ENCODE data around the gene MSH5.

Gene MSH5

DNA sequence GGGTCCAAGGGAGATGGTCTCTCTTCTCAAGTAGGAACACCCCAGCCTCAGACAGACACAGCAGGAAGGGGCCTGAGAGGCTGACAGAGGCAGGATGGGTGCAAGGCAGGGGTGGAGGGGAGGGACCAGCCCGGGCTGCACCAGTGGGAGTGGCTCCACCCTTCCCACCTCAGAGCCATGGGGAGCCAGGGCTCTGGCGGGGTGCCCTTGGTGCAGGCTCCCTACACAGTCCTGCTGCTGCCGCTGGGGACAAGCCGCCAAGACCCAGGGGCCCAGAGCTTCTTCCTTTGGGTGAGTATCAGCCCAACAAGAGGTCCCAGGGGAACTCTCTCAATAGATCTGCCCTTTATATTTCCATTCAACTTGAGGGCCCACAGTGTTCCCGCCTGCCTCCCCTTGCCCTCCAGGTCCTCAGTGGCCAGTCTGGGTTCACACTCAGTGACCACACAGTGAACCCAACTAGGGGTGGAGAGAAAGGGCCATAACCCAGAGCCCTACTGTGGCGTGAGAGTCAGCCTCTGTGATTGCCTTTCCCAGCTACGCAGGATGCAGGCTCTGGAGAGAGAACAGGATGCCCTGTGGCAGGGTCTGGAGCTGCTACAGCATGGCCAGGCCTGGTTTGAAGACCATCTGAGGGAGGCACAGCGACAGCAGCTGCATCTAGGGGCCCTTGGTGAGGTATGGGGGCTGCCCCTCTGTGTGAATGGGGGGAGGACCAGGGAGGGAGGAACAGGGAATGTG, 23.2 kb downstream of the MSH5 start:
- DNase-seq = no peak

DNA sequence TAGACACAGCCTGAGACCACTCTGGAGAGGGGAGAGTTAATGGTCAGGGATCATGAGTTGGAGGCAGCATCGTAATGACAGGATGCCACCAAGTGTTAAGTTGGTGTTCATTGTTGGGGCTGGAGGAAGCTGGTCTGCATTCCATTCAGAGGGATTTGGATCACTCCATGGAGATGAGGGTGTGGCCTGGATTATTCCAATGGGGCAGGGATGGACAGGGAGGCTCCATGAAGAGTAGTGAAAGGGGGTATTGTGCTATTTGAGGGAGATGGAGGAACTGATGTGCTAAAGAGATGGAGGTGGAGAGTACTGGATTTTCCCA, 23.8 kb downstream of the MSH5 start:
- DNase-seq = no peak

DNA sequence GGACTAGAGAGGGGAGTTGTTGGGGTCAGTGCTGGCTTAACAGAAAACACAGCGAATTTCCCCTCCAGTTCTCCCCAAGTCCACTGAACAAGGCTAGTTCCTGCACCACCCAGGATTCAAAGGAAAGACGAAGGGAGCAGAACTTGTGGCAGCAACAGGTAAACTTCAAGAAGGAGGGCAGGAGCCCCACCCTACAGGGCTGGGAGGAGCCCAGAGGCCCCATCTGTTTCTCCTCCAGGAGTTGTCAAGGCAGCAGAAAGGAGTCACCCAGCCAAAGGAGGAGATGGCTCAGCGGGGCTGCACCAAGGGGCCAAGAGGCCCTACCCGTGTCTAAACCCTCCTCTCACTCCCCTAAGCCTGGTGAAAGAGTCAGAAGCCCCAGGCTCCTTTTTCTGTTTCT, 24.4 kb downstream of the MSH5 start:
- no peak for DNase-seq

- no peak for DNase-seq
These were observed 25.7 kb downstream of the MSH5 start for GRCh38 chr6:31765559-31765909.

DNA sequence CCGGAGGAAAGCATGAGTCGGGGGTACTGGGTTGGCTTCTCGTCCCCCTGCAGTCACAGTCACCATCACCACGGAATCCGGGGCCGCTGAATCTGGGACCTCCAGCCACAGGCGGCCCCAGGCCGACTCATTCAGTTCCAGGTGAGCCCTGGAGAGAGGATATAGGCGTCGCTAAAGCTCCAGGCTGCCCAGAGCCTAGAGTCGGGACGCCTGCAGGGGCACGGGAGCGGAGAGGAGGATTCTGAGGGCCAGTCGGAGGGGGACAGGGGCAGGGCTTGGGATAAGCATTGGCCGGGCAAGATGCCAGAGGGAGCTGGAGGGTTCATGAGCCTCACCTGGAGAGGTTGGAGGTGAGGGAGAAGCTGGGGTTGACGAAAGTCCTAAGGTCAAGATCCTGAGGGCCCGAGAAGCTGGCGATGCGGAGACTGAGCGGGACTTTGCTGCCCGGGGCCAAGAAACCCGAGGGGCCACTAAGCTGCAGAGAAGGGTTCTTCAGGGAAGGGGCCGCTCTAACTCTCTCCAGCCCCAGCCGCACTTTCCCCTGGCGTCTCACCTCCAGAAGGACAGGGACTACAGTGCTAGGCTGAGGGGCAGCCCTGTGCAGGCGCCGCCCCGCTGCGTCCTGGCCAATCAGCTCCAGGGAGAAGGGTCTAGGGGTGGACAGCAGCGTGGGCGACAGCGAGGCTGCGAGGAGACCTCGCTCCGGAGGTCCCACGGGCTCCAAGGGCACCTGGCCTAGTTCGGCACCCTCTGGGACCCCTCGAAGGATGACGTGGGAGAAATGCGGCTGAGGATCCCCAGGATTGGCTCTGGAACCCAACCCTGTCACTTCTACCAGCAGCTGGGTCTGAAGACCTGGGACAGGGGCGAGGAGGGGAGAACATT, 26.3 kb downstream of the MSH5 start:
- no peak for DNase-seq

- no peak for DNase-seq
These were observed 27.4 kb downstream of the MSH5 start for GRCh38 chr6:31767096-31767645.

GRCh38 chr6:31768363-31769257, 28.8 kb downstream of the MSH5 start:
- no peak for DNase-seq

- DNase-seq = no peak
These were observed 30.0 kb downstream of the MSH5 start for GRCh38 chr6:31769684-31770371.

- no peak for DNase-seq
These were observed 31.1 kb downstream of the MSH5 start for GRCh38 chr6:31770860-31771259.

DNA sequence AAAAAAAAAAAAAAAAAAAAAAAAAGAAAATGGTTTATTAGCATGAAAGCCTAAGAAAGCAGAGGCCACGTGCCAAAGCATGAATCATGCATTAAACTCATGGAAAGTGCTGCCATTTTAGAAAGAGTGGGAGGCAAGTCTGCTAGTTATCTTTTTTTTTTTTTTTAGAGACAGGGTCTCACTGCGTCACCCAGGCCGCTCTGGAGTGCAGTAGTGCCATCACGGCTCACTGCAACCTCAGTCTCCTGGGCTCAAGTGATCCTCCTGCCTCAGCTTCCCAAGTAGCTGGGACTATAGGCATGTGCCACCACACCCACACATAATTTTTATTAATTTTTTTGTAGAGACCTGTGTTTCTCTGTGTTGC, 32.2 kb downstream of the MSH5 start:
- DNase-seq = no peak

- no peak for DNase-seq
These were observed 35.4 kb downstream of the MSH5 start for GRCh38 chr6:31775184-31775583.

- no peak for DNase-seq
These were observed 36.1 kb downstream of the MSH5 start for GRCh38 chr6:31775633-31776484.

DNA sequence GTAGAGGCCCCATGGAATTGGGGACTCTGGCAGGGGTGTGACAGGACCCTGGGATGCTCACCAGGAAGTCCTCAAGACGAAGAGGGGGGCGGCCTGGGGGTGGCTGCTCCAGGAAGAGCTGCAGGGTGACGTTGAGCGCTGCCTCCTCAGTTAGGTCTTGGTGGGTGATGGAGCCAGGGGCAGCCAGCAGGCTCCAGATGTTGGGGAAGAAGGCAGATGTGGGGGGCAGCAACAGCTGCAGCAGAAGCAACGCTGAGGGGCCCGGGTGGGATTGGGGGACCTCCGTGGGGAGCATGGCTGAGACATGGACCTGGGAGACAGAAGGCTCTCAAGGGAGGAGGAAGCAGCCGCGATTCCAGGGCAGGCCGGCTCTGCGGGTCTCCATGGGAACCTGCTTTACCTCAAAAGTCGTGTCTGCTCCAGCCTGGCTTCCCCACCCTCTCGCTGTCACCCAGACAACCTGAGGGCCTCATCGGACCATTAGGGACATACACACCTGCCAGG, 36.7 kb downstream of the MSH5 start:
- no peak for DNase-seq

DNA sequence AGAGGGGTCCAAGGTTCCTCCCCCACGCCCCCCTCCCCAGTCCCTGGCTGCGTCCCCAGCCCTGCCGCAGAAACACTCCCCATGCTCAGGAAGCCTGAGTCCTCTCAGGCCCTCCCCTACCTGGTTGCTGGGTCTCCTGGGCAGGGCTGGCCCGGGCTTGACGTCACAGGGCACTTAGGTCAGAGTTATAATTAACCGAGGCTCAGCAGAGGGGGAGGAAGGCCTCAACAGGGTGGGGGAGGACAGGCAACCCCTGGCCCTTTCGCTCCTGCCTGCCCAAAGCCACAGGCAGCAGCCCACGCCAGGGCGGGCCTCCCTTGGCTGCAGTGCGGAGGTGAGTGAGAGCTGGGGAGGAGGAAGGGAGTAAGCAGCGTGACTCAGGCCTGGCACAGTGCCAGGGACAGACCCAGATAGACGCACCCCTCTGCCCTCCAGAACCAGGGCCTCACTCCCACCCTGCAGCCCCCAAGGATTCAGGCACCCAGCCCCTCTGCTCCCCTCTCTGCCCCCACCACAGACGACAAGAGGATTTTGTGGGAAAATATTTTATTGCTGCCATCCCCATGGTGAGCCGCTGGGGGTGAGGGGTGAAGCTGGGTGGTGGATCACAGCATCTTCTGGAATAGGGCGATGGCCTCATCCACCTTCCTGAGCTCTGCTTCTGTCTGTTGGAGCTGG, 37.3 kb downstream of the MSH5 start, which contains the start of gene VWA7:
Gene VWA7 (minus strand): TSS at position 340 of the 678 bp plus-strand sequence. CDS start 549 bp downstream, outside the sequence.
- peak; percentile 68 for DNase-seq

DNA sequence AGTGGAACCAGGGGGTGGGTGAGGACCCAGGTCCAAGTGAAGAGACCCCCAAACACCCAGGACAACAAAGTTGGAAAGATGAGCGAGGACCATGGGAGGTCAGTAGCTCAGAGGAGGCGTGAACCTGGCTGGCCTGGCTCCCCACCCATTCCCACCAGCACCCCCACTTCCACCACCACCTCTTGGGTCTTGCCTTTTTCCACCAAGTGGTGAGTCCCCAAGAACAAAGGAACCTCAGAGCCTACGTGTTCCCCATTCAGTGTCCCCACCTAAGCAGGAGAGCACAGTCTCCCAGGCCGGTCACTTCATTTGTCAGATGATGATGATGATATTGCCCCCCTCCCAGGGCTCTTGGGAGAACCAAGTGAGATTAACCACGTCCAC, 37.9 kb downstream of the MSH5 start:
- no peak for DNase-seq

DNA sequence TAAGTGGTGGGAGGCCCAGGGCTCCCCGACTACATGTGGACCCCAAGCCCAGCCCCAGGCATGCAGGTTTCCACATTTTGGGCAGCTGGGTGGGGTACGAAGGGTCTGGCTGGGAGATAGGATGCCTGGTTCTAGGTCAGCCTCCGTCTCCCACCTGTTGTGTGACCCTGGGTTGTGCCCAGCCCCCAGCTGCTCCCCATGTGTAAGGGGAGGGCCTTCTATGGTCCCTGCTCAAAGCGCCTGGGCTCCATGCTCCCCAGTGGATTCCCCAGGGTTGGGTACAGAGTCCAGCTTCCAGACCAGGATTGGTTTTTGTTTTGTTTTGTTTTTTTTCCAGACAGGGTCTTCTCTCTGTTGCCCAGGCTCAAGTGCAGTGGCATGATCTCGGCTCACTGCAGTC, 38.4 kb downstream of the MSH5 start:
- no peak for DNase-seq

GRCh38 chr6:31778999-31779885, 39.4 kb downstream of the MSH5 start:
- DNase-seq = no peak

DNA sequence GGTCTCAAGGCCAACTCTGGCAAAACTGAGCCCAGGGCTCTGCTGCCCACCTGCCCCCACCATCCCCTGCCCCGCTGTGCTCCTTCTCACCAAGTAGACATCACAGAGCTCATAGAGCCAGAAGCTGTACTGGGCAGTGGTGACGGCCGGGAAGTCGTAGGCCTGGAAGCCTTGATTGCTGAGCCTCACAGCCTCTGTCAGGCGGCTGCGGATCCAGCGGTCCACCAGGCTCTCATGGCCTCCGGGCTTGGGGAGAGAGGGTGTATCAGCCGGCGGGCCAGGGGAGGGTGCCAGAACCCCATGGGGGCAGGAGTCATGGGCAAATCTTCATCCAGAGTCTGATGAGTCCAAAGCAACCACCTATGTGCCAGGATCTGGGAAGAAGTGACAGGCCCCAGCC, 40.1 kb downstream of the MSH5 start:
- DNase-seq = no peak

DNA sequence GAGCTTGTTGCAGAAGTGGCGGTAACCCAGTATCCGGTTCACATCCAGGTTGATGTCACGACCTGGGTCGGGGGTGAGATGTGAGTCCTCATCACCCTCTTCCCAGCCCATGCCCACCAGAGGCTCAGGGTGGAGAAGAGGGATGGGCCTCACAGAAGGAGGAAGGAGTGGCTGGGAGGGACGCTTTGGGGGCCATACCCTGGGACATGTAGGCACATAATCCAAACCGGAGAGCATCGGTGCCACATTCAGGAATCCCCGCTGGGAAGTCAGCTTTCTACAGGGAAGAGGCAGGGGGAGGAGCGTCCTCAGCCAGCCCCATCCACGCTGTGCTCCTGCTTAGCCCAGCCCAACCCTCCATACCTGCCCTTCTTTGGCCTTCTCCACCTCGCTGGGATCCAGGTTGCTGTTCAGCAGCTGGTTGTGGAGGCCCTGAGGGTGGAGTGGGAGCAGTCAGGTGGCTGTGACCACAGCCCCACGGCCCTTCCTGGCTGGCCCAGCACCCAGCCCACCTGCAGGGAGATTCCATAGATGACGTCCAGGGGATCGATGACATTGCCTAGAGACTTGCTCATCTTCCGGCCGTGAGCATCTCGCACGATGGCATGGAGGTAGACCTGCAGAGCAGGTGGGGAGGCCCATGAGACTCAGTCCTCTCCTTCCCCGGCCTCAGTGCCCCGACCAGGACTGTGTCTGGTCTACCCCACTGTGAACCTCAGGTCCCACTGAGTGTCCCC, 40.9 kb downstream of the MSH5 start:
- no peak for DNase-seq

Data from DMS79 (cell line).